GM18498 (cell line): ENCODE data around the gene PTPN7.
"Not testable (repeated sequence)": the region's sequence is repeated elsewhere in the genome, so short reads cannot be mapped to it uniquely, and the experiment has no call there.

Experiments used
- ATAC-seq: cut with Tn5 transposase; IDR thresholded peaks from one replicate; pipeline ENCODE4 v1.9.1; 2021; ENCODE audit warnings: mild to moderate bottlenecking, moderate library complexity; ENCODE audit not compliant: unreplicated experiment

Gene PTPN7

GRCh38 chr1:202154148-202154765, 6.1 kb downstream of the PTPN7 start:
- ATAC-seq, result no peak

- no peak for ATAC-seq
These were observed 7.1 kb downstream of the PTPN7 start for GRCh38 chr1:202153284-202153683.

GRCh38 chr1:202152399-202152798, 8.0 kb downstream of the PTPN7 start:
- ATAC-seq, result no peak

- ATAC-seq, result no peak
These were observed 9.4 kb downstream of the PTPN7 start for GRCh38 chr1:202151045-202151444.

- no peak for ATAC-seq
These were observed 9.8 kb downstream of the PTPN7 start for GRCh38 chr1:202150602-202151001.

- ATAC-seq, result no peak
These were observed 10.2 kb downstream of the PTPN7 start for GRCh38 chr1:202150187-202150586.

GRCh38 chr1:202149566-202149965, 10.8 kb downstream of the PTPN7 start:
- no peak for ATAC-seq

- no peak for ATAC-seq
These were observed 12.0 kb downstream of the PTPN7 start for GRCh38 chr1:202148391-202148790.

- ATAC-seq, result no peak
These were observed 13.4 kb downstream of the PTPN7 start for GRCh38 chr1:202146993-202147392.

- ATAC-seq, result no peak
These were observed 14.1 kb downstream of the PTPN7 start for GRCh38 chr1:202146279-202146678.

GRCh38 chr1:202145744-202146140, 14.7 kb downstream of the PTPN7 start:
- not testable (repeated sequence) for ATAC-seq

GRCh38 chr1:202145068-202145743, 15.2 kb downstream of the PTPN7 start:
- ATAC-seq, result no peak

- ATAC-seq, result peak; percentile 64
These were observed 15.9 kb downstream of the PTPN7 start, which contains the start of gene ARL8A for GRCh38 chr1:202144402-202145067. ARL8A (minus strand) TSS chr1:202144737; CDS start chr1:202144572, 165 bp downstream.

- ATAC-seq, result peak; percentile 55
These were observed 16.5 kb downstream of the PTPN7 start for GRCh38 chr1:202143768-202144401.

- ATAC-seq, result peak; percentile 27
These were observed 17.2 kb downstream of the PTPN7 start for GRCh38 chr1:202143011-202143767.

- ATAC-seq, result not testable (repeated sequence)
These were observed 18.9 kb downstream of the PTPN7 start for GRCh38 chr1:202141468-202141867.

- no peak for ATAC-seq
These were observed 19.6 kb downstream of the PTPN7 start for GRCh38 chr1:202140833-202141232.

GRCh38 chr1:202135221-202135721, 25.1 kb downstream of the PTPN7 start:
- peak; percentile 69 for ATAC-seq

GRCh38 chr1:202134645-202135172, 25.7 kb downstream of the PTPN7 start:
- ATAC-seq, result no peak

GRCh38 chr1:202133989-202134388, 26.4 kb downstream of the PTPN7 start:
- no peak for ATAC-seq
